NK-92 treated with Interleukin-12 subunit alpha and Interleukin-12 subunit beta, amount 100 ng/mL, for 24 hours (cell line): Measurements from ENCODE around the gene SLC44A2.

Experiments
- DNase-seq: peaks from one replicate; lab custom pipeline; 2025; lab: John Stamatoyannopoulos, UW

The SLC44A2 gene

GRCh38 chr19:10615429-10616023 is 9.8 kb upstream of the SLC44A2 start:
- DNase-seq, result no peak

DNA sequence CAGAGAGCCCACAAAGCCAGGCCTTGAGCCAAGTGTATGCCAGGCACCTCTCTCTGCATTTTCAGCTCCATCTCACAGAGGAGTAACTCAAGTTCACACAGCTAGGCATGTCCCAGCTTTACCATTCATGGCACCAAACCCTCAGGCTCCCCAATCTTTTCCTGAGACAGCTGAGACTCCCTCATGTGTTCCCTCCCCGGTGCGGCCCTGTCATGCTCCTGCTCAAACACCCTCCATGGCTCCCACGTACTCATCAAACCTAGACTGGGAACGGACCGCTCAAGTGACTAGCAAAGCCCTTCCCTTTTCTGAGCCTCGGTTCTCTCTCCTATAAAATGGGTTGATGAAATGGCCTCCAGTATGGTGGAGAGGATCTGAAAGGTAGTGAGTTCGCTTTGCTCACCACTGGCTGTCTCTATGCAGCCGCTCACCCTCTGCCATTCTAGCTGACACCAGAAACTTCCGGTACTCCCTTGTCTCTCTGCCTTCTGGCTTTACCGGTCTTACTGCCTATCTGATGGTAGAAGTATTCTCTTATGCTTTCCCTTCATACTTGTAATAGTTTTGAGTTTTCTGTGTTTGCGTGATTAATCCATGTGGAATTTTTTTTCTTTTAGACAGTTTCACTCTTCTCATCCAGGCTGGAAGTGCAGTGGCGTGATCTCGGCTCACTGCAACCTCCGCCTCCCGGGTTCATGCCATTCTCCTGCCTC is 7.8 kb upstream of the SLC44A2 start:
- no peak for DNase-seq

GRCh38 chr19:10618846-10619245 is 6.5 kb upstream of the SLC44A2 start:
- no peak for DNase-seq

- DNase-seq, result no peak
Observed at GRCh38 chr19:10620786-10621185, 4.6 kb upstream of the SLC44A2 start.

DNA sequence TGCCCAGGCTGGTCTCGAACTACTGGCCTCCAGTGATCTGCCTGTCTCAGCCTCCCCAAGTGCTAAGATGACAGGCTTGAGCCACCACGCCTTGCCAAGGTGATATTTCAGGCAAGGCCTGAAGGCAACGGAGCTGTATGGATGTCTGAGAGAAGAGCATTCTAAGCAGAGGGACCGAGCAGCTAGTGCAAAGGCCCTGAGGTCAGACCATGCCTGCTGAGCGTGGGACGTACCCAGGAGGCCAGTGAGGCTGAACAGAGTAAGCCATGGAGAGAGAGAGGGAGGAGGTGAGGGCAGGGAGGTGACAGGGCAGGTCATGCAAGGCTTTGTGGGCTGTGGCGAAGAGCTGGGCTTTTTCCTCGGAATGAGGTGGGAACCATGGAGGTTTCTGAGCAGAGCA is 3.4 kb upstream of the SLC44A2 start:
- DNase-seq, result no peak

DNA sequence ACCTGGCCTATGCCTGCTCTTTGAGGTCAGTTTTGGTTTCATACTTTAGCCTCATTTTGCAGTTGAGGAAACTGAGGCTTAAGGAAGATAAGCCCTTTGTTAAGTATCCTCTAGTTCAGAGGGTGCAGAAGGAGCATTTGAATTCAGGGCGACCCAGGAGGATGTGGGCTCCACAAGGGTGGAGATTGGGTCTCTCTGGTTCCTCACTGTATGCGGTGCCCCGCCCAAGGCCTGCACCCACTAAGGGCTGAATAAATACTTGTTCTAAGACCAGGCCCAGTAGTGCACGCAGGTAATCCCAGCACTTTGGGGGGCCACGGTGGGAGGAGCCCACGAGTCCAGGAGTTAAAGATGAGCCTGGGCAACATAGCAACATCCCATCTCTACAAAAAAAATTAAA is 768 bp upstream of the SLC44A2 start:
- no peak for DNase-seq

DNA sequence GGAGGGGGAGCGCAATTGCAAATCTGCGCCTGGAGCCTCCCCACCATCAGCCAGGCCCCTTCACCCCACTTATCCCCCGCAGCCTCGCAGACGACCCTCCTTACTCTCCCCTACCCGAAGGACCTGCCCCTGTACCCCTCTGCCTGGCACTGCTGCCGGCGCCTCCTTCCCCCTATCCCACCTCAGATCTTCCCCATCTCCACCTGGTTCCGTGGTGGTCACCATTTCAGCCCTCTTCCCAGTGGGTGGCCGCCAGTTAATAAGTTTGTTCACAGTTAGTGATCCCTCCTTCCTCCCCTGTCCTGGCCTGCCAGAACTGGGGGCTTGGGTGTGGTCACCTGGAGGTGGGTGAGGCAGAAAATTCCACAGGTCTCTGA is 397 bp downstream of the SLC44A2 start:
- no peak for DNase-seq

DNA sequence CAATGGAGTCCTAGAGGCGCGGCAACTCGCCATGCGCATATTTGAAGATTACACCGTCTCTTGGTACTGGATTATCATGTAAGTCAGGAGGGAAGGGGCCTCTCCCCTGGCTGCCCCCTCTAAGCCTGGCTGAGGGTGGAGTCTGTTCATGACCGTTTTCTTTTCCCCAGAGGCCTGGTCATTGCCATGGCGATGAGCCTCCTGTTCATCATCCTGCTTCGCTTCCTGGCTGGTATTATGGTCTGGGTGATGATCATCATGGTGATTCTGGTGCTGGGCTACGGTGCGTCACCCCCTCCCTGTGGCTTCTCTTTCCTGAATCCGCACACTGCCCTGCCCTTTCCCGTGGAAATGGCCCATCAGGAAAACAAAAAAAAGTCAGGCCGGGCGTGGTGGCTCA is 6.5 kb downstream of the SLC44A2 start:
- DNase-seq, result no peak

- no peak for DNase-seq
Observed at GRCh38 chr19:10634430-10634829, 9.1 kb downstream of the SLC44A2 start.

- no peak for DNase-seq
Observed at GRCh38 chr19:10634963-10635362, 9.6 kb downstream of the SLC44A2 start.

DNA sequence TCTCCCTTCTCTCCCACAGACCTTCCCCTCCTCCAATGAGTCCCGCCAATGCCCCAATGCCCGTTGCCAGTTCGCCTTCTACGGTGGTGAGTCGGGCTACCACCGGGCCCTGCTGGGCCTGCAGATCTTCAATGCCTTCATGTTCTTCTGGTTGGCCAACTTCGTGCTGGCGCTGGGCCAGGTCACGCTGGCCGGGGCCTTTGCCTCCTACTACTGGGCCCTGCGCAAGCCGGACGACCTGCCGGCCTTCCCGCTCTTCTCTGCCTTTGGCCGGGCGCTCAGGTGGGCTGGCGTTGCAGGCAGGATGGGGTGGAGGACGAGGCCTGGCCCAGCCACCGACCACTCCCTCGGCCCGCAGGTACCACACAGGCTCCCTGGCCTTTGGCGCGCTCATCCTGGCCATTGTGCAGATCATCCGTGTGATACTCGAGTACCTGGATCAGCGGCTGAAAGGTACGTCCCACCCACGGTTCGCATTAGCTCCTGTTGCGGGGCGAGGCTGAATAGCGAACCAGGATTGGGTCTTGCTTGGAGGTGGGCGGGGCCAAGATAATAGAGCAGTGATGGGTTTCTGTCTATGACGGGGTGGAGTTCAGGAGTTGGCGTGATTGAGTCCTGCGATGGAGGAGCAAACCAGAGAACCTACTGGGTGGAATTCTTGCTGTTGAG is 11.1 kb downstream of the SLC44A2 start:
- DNase-seq, result no peak

DNA sequence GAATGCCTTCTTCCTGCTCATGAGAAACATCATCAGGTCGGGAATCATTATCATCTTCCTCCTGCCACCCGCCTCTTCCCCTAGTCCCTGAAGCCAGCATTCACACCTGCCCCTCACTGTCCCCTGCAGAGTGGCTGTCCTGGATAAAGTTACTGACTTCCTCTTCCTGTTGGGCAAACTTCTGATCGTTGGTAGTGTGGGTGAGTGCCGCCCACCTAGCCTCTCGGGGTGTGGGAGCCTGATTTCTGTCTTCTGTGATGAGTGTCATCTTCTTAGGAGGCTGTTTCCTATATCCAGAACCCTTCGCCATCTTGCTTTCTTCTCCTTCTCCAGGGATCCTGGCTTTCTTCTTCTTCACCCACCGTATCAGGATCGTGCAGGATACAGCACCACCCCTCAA is 12.5 kb downstream of the SLC44A2 start:
- DNase-seq, result no peak

- DNase-seq, result no peak
Observed at GRCh38 chr19:10639836-10640235, 14.5 kb downstream of the SLC44A2 start.

GRCh38 chr19:10640361-10640760 is 15.0 kb downstream of the SLC44A2 start:
- no peak for DNase-seq

GRCh38 chr19:10641248-10641647 is 15.9 kb downstream of the SLC44A2 start:
- DNase-seq, result no peak

DNA sequence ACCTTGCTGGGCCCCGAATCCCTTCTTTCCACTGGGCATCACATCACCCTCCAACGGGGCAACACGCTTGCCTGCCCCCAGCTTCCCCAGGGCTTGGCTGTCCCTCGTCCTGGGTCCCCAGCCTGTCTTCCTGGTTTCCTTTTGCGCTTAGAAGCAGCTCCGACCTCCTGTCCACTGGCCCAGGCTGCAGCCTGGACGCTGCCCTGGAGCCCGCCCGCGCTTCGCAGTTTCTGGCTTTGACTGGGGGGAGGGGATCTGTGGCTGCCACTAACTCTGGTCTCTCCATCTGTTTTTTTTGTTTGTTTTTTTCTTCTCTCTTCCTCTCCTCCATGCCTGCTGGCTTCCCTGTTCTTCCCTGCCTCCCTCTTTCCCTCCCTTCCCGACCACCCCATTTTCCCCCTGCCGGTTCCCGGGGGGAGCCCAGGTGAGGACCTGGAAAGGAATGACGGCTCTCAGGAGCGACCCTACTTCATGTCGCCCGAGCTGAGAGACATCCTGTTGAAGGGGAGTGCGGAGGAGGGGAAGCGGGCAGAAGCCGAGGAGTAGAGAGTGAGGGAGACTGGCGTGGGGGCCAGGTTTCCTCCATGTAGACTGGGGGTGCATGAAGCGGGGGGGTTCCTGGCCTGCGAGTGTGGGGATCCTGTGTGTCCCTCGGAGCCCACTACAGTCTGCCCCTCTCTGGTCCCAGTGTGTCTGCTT is 17.3 kb downstream of the SLC44A2 start:
- DNase-seq, result no peak

DNA sequence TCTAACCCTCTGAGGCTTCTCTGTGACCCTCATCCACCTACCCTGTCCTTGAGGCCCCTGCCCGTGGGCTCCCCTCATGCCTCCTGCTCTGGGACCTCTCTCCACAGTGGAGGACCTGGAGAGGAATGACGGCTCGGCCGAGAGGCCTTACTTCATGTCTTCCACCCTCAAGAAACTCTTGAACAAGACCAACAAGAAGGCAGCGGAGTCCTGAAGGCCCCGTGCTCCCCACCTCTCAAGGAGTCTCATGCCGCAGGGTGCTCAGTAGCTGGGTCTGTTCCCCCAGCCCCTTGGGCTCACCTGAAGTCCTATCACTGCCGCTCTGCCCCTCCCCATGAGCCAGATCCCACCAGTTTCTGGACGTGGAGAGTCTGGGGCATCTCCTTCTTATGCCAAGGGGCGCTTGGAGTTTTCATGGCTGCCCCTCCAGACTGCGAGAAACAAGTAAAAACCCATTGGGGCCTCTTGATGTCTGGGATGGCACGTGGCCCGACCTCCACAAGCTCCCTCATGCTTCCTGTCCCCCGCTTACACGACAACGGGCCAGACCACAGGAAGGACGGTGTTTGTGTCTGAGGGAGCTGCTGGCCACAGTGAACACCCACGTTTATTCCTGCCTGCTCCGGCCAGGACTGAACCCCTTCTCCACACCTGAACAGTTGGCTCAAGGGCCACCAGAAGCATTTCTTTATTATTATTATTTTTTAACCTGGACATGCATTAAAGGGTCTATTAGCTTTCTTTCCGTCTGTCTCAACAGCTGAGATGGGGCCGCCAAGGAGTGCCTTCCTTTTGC is 18.0 kb downstream of the SLC44A2 start:
- no peak for DNase-seq

DNA sequence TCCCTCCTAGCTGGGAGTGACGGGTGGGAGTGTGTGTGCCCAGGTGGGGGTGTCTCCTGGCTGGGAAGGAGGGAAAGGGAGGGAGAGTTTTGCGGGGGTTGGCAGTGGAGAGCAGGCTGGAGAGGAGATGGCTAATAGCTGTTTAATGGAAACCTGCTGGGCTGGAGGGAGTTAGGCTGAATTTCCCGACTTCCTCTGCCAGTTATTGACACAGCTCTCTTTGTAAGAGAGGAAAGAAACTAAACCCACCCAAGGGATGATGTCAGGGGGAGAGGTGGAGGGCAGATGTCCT is 18.6 kb downstream of the SLC44A2 start:
- no peak for DNase-seq

DNA sequence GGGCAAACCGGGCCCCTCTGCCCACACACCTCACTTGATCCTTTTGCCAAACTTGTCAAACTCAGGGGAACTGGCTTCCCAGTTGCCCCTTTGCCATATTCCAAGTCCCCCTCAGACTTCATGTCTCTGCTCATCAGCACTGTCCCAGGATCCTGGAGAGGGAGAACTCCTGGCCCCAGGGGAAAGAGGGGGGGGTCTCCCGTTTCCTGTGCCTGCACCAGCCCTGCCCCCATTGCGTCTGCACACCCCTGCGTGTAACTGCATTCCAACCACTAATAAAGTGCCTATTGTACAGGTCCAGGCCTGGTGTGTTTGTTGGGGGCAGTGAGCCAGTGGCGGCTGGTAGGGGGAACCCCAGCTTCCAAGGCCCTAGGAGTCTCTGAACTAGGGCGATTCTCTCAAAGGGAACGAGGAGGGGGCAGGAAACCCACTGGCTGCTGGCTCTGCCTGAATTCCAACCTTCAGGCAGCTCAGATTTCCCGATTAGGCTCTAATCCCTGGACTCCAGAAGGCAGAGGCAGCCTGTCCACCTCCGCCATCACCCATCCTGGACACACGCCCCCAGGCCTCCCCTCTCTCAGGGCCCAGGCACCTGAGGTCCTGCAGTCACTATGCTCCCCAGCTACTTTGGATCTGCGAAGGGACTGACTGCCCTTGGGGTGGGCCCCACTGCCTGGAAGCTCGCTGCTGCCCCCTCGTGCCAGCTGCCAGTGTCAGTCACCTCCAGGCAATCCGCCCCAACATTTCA is 19.1 kb downstream of the SLC44A2 start:
- peak; percentile 66 for DNase-seq

- no peak for DNase-seq
Observed at GRCh38 chr19:10646456-10647159, 21.3 kb downstream of the SLC44A2 start.

- no peak for DNase-seq
Observed at GRCh38 chr19:10648360-10648759, 23.0 kb downstream of the SLC44A2 start.
